Choroid plexus epithelial cell (primary cell): ENCODE measurements around the gene KRT31.
"Not testable (repeated sequence)": the region's sequence is repeated elsewhere in the genome, so short reads cannot be mapped to it uniquely, and the experiment has no call there.

Experiments
- DNase-seq: peaks from one replicate; pipeline ENCODE4 v3.0.0-alpha.2; 2010; ENCODE audit warnings: low read depth
- H3K4me3 ChIP-seq: 2 replicates; pipeline ENCODE4 v1.5.1; 2011; ENCODE audit warnings: low read depth, mild to moderate bottlenecking, control low read depth, low read length, moderate library complexity
- TF ChIP-seq, protein P1 (sequence below): conservative IDR thresholded peaks from 2 replicates; pipeline ENCODE4 v1.5.1; 2011; ENCODE audit warnings: low read depth, mild to moderate bottlenecking, control low read depth, inconsistent platforms, low read length, moderate library complexity

Gene KRT31

DNA sequence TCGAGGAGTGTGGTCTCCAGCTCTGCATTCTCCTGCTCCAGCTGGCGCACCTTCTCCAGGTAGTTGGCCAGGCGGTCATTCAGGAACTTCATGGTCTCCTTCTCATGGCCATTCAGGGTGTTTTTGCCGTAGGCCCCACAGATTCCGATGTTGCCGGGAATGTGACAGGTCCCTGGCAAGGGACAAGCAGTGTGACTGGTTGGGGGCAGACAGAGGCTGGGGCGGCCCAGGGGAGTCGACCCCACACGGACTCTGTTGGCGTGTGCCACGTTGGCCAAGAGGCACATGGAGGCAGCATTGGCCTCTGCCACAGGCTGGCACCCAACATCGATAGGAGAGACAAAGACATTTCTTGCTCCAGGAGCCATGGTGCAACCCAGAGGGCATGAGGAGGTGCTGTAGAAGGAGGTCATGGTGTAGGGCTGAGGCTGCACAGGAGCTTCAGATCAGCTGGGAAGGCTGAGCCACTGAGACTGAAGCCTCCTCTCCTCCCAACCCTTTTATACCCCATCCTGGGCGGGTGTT lies 26.8 kb upstream of the KRT31 start, which contains the start of gene KRT37:
KRT37 (minus strand) TSS at position 475 of the 525 bp plus-strand sequence; CDS start at position 413, 62 bp downstream.
- no peak for DNase-seq
- TF ChIP-seq, protein P1, sequence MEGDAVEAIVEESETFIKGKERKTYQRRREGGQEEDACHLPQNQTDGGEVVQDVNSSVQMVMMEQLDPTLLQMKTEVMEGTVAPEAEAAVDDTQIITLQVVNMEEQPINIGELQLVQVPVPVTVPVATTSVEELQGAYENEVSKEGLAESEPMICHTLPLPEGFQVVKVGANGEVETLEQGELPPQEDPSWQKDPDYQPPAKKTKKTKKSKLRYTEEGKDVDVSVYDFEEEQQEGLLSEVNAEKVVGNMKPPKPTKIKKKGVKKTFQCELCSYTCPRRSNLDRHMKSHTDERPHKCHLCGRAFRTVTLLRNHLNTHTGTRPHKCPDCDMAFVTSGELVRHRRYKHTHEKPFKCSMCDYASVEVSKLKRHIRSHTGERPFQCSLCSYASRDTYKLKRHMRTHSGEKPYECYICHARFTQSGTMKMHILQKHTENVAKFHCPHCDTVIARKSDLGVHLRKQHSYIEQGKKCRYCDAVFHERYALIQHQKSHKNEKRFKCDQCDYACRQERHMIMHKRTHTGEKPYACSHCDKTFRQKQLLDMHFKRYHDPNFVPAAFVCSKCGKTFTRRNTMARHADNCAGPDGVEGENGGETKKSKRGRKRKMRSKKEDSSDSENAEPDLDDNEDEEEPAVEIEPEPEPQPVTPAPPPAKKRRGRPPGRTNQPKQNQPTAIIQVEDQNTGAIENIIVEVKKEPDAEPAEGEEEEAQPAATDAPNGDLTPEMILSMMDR = no peak
- H3K4me3 ChIP-seq = no peak within 1 kb of the TSS

DNA sequence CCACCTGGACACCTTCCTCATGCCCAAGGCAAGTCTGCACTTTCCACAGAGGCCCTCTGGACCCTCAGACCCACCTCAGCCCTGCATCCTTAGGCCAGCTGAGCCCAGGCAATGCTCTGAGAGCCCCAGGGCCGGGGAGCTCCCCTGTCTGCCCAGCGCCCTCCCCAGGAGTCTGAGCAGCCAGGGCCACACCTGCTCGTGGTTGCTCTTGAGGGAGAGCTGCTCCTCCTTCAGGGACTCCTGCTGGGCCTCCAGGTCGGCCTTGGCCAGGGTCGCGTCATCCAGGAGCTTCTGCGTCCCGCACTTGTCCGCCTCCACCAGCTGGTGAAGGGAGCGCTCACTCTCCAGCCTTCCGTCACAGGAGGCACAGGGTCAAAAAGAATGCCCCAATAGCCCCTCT lies 25.2 kb upstream of the KRT31 start:
- not testable (repeated sequence) for DNase-seq, H3K4me3 ChIP-seq

DNA sequence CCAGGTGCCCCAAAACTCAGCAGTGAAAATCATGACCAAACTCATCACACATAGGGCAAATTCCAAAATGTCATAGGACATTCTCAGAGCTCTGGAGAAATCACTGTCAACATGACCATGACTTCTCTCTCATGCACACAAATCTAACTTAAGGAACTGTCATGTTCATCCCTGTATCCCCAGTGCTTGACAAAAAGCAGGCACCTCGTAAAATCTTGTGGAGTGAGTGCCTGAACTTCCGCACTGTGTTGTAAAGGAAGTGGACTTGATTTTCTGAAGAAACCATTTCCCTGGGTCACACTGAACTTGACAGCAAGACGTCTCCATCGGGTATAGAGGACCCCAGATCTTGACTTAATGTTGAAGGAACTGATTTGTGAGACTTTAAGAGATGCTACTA lies 24.2 kb upstream of the KRT31 start:
- TF ChIP-seq, protein P1 = no peak
- H3K4me3 ChIP-seq = no peak overlapping the region
- DNase-seq = no peak

DNA sequence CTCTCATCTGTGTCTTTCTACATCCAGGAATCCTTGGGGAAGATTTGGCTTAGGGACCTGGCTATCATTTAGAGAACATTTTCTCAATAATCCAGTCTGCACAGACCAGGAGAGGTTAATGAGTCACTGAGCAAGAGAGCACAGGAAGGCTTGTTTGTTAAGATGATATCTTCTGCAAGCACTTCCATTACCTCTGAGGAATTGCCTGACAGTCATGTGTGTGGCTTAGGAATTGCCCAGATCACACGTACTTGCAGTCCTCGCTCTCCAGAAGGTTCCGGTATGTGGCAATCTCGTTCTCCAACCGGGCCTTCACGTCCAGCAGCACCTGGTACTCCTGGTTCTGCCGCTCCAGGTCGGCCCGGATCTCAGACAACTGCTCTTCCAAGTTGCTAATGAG lies 23.7 kb upstream of the KRT31 start:
- no peak overlapping the region for H3K4me3 ChIP-seq
- peak; percentile 74 for DNase-seq
- TF ChIP-seq, protein P1 = no peak

DNA sequence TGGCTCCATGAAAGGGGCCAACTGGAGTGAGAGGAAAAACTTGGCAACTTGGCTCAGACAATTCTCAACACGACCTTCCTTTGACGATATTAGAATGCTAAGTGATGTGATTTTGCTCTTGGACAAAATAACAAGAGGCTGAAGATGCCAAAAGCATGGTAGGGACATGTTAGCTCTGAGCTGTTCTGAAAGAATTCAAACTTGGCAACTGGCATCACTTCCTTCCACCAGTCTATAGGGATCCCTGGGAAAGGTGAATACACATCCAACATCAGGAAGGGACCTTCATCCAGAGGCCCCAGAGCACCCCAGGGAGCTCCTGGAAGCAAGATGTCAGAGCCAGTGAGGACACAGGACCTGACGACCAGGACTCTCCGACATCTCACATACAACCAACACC lies 22.7 kb upstream of the KRT31 start:
- no peak for DNase-seq
- no peak overlapping the region for H3K4me3 ChIP-seq
- TF ChIP-seq, protein P1 = no peak

DNA sequence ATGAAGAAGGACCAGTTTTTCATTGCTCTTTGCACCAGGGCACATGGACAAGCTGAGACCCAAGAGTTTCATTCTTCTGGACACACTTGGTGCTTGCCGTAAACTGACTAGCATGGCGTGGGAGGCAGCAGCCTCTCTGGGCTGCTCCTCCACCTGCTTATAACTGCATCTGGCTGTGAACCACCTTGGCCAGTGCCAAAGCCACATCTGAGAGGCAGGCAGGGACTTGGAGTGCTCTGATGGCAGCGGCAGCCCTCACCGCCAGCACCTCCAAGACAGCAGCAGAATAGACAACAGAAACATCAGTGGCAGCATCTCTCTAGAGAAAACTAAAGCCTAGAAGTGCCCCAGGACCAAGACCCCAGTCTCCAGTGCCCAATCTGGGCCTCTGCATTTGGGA lies 22.3 kb upstream of the KRT31 start:
- DNase-seq = no peak
- H3K4me3 ChIP-seq = no peak overlapping the region
- TF ChIP-seq, protein P1 = no peak

DNA sequence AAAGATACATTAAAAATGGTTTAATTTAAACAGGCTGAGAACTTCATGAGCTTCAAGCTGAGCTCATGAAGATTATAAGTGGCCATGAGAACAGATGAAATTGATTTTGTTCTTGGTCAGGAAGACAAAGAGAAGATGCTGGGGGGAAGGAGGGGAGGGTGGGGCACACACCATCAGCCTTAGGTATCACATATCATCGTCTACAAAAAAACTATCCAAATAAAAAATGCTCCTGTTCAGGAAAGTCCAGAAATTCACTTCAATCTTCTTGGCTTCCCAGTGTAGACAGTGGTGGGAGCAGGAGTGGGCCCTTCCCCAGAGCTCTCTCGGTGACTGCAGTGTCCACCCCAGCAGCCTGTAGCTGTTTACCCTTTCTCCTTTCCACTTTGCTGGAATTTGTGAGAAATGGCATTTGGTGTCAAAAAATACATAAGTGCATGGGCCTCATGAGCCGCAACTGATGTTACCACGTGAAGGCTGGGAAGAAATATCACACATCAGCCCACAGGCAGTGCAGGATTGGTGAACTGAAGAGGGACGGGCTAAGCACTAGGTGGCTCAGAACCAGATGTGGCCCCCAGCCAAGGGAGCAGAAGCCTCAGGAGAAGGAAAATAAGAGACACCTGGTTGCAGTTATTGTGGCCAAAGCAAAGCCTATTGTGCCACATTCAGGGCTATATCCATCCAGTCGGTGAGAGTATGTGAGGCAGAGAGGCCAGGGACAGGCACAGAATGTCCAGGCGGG lies 20.9 kb upstream of the KRT31 start:
- H3K4me3 ChIP-seq = no peak overlapping the region
- DNase-seq = no peak

More for the DNA sequence above, 20.9 kb upstream of the KRT31 start:
- TF ChIP-seq, protein P1 = no peak
